B cell (primary cell): ENCODE data around the gene APLP1.

Experiments used
- CTCF ChIP-seq: fragments of 200-600 bp; IDR thresholded peaks from one replicate; pipeline ENCODE4 v1.8.0; 2022; ENCODE audit warnings: antibody characterized with exemption, mild to moderate bottlenecking
- EZH2 ChIP-seq: IDR thresholded peaks from 2 replicates; pipeline ENCODE4 v1.6.1; 2012; ENCODE audit warnings: borderline replicate concordance, low read depth, mild to moderate bottlenecking, moderate library complexity, low read length; ENCODE audit not compliant: insufficient read depth, poor library complexity, severe bottlenecking

GRCh38 chr19:35890113-35890650, 21.8 kb downstream of the APLP1 start:
- TF ChIP-seq CTCF (no peak), EZH2 (no peak)
